Breast epithelium (tissue), 4 donors: Measurements from ENCODE around the gene DCP1A. TPM values are rescaled to one million over a fixed set of nuclear protein-coding genes. Genes with fewer than 3 reads are reported as not detected.
A peak's percentile ranks its signal among the peaks of the same experiment; 100 is the strongest.

ENCODE experiments used
- DNase-seq, 2 donors: peaks; one replicate each; pipeline ENCODE4 v3.0.0-alpha.2; 2019; ENCODE audit warnings: low spot score in 2 of 2
- H3K27ac ChIP-seq, 2 donors: fragments of 200-600 bp; sonication (generic) in 1 of 2; one replicate each; pipeline ENCODE4 v1.5.1; 2016 to 2019; ENCODE audit warnings: mild to moderate bottlenecking in 1 of 2
- H3K27me3 ChIP-seq, 2 donors: fragments of 200-600 bp; sonication (generic) in 1 of 2; one replicate each; pipeline versions ENCODE4 v1.5.1 to v1.6.0; 2017 to 2019; ENCODE audit warnings: control low read depth in 1 of 2, mild to moderate bottlenecking in 1 of 2
- H3K36me3 ChIP-seq: fragments of 200-600 bp; one replicate; pipeline ENCODE4 v1.5.1; 2019
- H3K4me1 ChIP-seq, 2 donors: fragments of 200-600 bp; sonication (generic); one replicate each; pipeline ENCODE4 v1.5.1; 2016 to 2019; ENCODE audit warnings: control low read depth in 1 of 2
- H3K4me3 ChIP-seq, 3 donors: fragments of 200-600 bp; sonication (generic); 1 replicate in 2 of 3; 2 replicates in 1 of 3; pipeline ENCODE4 v1.5.1; 2016 to 2019; ENCODE audit warnings: mild to moderate bottlenecking in 3 of 3, moderate library complexity in 2 of 3
- H3K9me3 ChIP-seq, 2 donors: fragments of 200-600 bp; sonication (generic) in 1 of 2; one replicate each; pipeline ENCODE4 v1.5.1; 2016 to 2019; ENCODE audit warnings: control low read depth in 1 of 2
- POLR2A ChIP-seq: fragments of 450-650 bp; IDR thresholded peaks from one replicate; pipeline ENCODE4 v1.6.1; 2016; ENCODE audit warnings: antibody characterized with exemption, mild to moderate bottlenecking, moderate library complexity
- POLR2AphosphoS5 ChIP-seq, 3 donors: sonication (generic); formaldehyde crosslinking; IDR thresholded peaks; one replicate each; pipeline ENCODE4 v1.6.1; 2017; ENCODE audit warnings: antibody characterized with exemption in 3 of 3
- intact Hi-C: fragments of 100-400 bp; cut with DNase I; formaldehyde crosslinking; loops from one replicate; pipeline ENCODE4 v1.15.1; 2023; ENCODE audit warnings: low total_unique reads
- total RNA-seq, 3 donors: library from RNA; depleted of rRNA; stranded (reverse); fragments of >200 nt; gene quantifications; one replicate each; pipeline ENCODE4 v1.1.0, GENCODE V29; 2016
- TF ChIP-seq, protein P1 (sequence below), 3 donors: fragments of 450-650 bp; IDR thresholded peaks; one replicate each; pipeline ENCODE4 v1.5.1; 2016 to 2017; ENCODE audit warnings: antibody characterized with exemption in 3 of 3, mild to moderate bottlenecking in 3 of 3, moderate library complexity in 3 of 3

Gene DCP1A
- total RNA-seq, 3 donors from 2014 or later: 21.9 to 26.2 (median 24.9) TPM

DNA sequence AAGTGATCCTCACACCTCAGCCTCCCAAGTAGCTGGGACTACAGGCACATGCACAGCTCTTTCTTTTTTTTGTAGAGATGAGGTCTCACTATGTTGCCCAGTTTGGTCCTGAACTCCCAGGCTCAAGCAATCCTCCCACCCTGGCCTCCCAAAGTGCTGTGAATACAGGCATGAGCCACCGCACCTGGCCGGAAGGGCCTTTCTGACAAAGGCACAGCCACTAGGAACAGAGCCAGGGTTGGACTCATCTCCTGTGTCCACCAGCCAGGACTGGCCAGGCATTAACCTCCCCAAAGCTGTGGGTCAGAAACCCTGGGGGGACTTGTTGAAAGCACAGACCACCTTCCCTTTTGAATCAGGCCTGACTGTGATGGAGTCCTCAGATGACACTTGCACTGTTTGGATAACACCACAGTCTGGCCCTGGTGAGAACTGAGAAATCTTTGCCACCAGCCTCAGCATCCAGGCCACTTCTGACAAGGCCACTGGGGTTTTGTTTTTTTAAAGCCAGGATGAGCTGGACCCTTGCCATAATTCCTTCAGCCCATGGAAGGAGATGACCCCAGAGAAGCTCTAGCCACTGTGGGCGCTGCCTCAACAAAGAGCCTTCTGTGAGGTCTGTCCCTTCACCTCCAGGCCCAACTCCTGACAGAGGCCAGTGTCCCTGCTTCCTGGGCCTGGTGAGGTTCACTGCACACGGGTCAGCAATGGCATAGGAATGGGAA is 96.3 kb downstream of the DCP1A start:
- H3K27ac ChIP-seq: peak overlapping the region; percentile 10 to 25
- TF ChIP-seq POLR2AphosphoS5 (IDR thresholded peaks at IDR 0.05): no peak
- TF ChIP-seq, protein P1, sequence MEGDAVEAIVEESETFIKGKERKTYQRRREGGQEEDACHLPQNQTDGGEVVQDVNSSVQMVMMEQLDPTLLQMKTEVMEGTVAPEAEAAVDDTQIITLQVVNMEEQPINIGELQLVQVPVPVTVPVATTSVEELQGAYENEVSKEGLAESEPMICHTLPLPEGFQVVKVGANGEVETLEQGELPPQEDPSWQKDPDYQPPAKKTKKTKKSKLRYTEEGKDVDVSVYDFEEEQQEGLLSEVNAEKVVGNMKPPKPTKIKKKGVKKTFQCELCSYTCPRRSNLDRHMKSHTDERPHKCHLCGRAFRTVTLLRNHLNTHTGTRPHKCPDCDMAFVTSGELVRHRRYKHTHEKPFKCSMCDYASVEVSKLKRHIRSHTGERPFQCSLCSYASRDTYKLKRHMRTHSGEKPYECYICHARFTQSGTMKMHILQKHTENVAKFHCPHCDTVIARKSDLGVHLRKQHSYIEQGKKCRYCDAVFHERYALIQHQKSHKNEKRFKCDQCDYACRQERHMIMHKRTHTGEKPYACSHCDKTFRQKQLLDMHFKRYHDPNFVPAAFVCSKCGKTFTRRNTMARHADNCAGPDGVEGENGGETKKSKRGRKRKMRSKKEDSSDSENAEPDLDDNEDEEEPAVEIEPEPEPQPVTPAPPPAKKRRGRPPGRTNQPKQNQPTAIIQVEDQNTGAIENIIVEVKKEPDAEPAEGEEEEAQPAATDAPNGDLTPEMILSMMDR (IDR thresholded peaks at IDR 0.05): no peak
- TF ChIP-seq POLR2A: no peak
- no peaks in the 10 kb centered on the region for H3K9me3 ChIP-seq
- DNase-seq: no peak
- intact Hi-C loops: no loop called here
- H3K36me3 ChIP-seq: no peaks in the 10 kb centered on the region
- no peak overlapping the region for H3K4me3 ChIP-seq
- no peaks in the 10 kb centered on the region for H3K27me3 ChIP-seq
- peaks cover 0 to 18% of the 10 kb centered on the region in 2 donors for H3K4me1 ChIP-seq

DNA sequence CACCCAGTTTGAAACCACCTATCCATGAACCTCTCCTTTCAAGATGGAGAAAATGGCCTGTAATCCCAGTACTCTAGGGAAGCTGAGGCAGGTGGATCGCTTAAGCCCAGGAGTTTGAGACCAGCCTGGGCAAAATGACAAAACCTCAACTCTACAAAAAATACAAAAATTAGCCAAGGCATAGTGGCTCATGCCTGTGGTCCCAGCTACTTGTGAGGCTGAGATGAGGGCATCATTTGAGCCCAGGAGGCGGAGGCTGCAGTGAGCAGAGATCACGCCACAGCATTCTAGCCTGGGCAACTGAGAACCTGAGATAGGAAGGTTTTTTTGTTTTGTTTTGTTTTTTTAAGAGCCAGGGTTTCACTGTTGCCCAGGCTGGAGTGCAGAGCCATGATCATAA is 96.9 kb downstream of the DCP1A start:
- Histone ChIP-seq H3K9me3 (no peaks in the 10 kb centered on the region), H3K36me3 (no peaks in the 10 kb centered on the region), H3K4me1 (peaks cover 0 to 18% of the 10 kb centered on the region in 2 donors), H3K4me3 (no peak overlapping the region), H3K27me3 (no peaks in the 10 kb centered on the region), H3K27ac (peak overlapping the region in 1 of 2 donors; percentile 25)
- DNase-seq: no peak
- intact Hi-C loops: no loop called here
- TF ChIP-seq POLR2AphosphoS5 (IDR thresholded peaks at IDR 0.05) (no peak), POLR2A (no peak)
- TF ChIP-seq, protein P1 (IDR thresholded peaks at IDR 0.05): no peak

DNA sequence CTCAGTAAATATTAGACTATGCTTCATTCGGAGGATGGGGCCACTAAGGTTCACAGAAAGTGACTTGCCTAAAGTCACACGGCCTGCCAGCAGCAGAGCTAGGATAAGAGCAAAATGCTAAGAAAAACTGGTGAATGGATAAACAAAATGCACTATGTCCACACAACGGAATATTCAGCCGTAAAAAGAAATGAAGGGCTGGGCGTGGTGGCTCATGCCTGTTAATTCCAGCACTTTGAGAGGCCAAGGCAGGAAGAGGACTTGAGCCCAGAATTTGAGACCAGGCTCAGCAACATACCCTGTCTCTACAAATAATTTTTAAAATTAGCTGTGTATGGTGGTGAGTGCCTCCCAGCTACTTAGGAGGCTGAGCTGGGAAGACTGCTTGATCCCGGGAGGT is 99.2 kb downstream of the DCP1A start:
- no peak for DNase-seq
- Histone ChIP-seq H3K27me3 (no peaks in the 10 kb centered on the region), H3K4me3 (no peak overlapping the region), H3K27ac (no peak overlapping the region), H3K9me3 (no peaks in the 10 kb centered on the region), H3K36me3 (no peaks in the 10 kb centered on the region), H3K4me1 (peaks cover 0 to 9% of the 10 kb centered on the region in 2 donors)
- TF ChIP-seq, protein P1 (IDR thresholded peaks at IDR 0.05): no peak
- no peak for TF ChIP-seq POLR2A
- intact Hi-C loops: no loop called here

DNA sequence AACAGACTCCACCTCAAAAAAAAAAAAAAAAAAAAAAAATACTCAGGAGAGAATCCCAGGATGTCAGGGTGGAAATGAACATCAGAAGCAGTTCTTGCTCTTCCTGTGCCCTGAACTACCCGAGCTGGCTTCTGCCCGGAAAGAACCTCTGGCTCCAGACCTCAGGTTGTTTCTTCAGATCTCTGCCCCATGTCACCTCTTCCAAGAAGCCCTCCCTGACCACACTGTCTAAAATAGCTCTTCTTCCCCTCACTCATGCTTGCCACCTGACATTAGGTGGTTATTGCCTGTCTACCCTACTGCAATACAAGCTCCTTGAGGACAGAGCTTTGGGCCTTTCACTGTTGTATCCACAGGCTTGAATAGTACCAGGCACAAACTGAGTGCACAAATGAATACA is 99.7 kb downstream of the DCP1A start:
- H3K27ac ChIP-seq: no peak overlapping the region
- peaks cover 0 to 9% of the 10 kb centered on the region in 2 donors for H3K4me1 ChIP-seq
- TF ChIP-seq POLR2A (no peak), POLR2AphosphoS5 (IDR thresholded peaks at IDR 0.05) (no peak)
- TF ChIP-seq, protein P1 (IDR thresholded peaks at IDR 0.05): no peak
- DNase-seq: no peak
- no peak overlapping the region for H3K4me3 ChIP-seq
- H3K27me3 ChIP-seq: no peaks in the 10 kb centered on the region
- no peaks in the 10 kb centered on the region for H3K36me3 ChIP-seq
- intact Hi-C loops: no loop called here
- no peaks in the 10 kb centered on the region for H3K9me3 ChIP-seq

DNA sequence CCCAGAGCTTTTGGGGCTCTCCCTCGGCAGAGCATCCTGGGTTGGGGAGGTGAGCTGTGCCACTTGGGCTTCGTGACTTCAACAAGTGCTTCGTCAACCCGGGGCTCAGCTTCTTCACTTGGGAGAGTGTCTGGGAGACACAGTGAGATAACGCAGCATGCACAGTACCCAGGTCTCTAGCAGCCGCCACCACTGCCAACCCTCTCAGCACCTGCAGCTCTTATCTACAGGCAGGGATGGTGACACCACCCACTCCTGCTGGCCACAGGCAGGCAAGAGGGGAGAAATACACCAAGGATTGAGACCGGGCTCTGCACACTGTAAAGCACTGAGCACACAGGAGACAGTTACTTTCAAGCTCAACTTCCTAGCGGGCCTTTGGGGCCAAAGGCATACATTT is 103.1 kb downstream of the DCP1A start:
- no peaks in the 10 kb centered on the region for H3K4me1 ChIP-seq
- no peaks in the 10 kb centered on the region for H3K36me3 ChIP-seq
- no peaks in the 10 kb centered on the region for H3K27me3 ChIP-seq
- TF ChIP-seq, protein P1 (IDR thresholded peaks at IDR 0.05): no peak
- TF ChIP-seq POLR2A (no peak), POLR2AphosphoS5 (IDR thresholded peaks at IDR 0.05) (no peak)
- DNase-seq: no peak
- H3K4me3 ChIP-seq: no peak overlapping the region
- no peaks in the 10 kb centered on the region for H3K9me3 ChIP-seq
- intact Hi-C loops: no loop called here
- no peak overlapping the region for H3K27ac ChIP-seq
